Fibroblast of lung (primary cell): ENCODE measurements around the gene HPSE2. TPM values are rescaled to one million over a fixed set of nuclear protein-coding genes. Genes with fewer than 3 reads are reported as not detected.

ENCODE experiments used
- DNase-seq, 2 donors: peaks; one replicate each; pipeline versions ENCODE4 v3.0.0 to v3.0.0-alpha.2; 2010; ENCODE audit warnings: low read depth in 2 of 2
- H2AFZ ChIP-seq: 2 replicates; pipeline ENCODE4 v1.5.1; 2012; ENCODE audit warnings: low read length, control low read depth, inconsistent platforms
- H3K27ac ChIP-seq: 2 replicates; pipeline ENCODE4 v1.5.1; 2011; ENCODE audit warnings: low read length, control low read depth; ENCODE audit not compliant: insufficient read depth
- H3K27me3 ChIP-seq: 2 replicates; pipeline ENCODE4 v1.5.1; 2011; ENCODE audit warnings: mild to moderate bottlenecking, low read length; ENCODE audit not compliant: control insufficient read depth, insufficient read depth
- H3K36me3 ChIP-seq: 2 replicates; pipeline ENCODE4 v1.5.1; 2011; ENCODE audit warnings: low read length; ENCODE audit not compliant: control insufficient read depth, insufficient read depth
- H3K4me1 ChIP-seq: 2 replicates; pipeline ENCODE4 v1.5.1; 2011; ENCODE audit warnings: low read length; ENCODE audit not compliant: control insufficient read depth, insufficient read depth; ENCODE audit errors: extremely low read depth
- H3K4me2 ChIP-seq: 2 replicates; pipeline ENCODE4 v1.5.1; 2011; ENCODE audit warnings: low read length, control low read depth; ENCODE audit not compliant: insufficient read depth; ENCODE audit errors: extremely low read depth
- H3K4me3 ChIP-seq, 4 experiments: fragments of 200-600 bp in 1 of 4; sonication (generic) in 1 of 4; replicated peaks in 1 of 4; 2 replicates each; pipeline ENCODE4 v1.5.1; 2011 to 2016; ENCODE audit warnings: low read length in 4 of 4, low read depth in 3 of 4, mild to moderate bottlenecking in 3 of 4, control low read depth in 2 of 4, inconsistent platforms in 1 of 4, mixed read lengths in 1 of 4; ENCODE audit not compliant: insufficient read depth in 1 of 4; ENCODE audit errors: control extremely low read depth in 1 of 4
- H3K79me2 ChIP-seq: 2 replicates; pipeline ENCODE4 v1.5.1; 2012; ENCODE audit warnings: mild to moderate bottlenecking, low read length, inconsistent platforms; ENCODE audit not compliant: control insufficient read depth, insufficient read depth
- H3K9ac ChIP-seq: 2 replicates; pipeline ENCODE4 v1.5.1; 2011; ENCODE audit warnings: mild to moderate bottlenecking, low read length, control low read depth; ENCODE audit not compliant: insufficient read depth
- H3K9me3 ChIP-seq: 2 replicates; pipeline ENCODE4 v1.5.1; 2012; ENCODE audit warnings: low read depth, low read length; ENCODE audit not compliant: control insufficient read depth, insufficient read depth
- H4K20me1 ChIP-seq: 2 replicates; pipeline ENCODE4 v1.5.1; 2011; ENCODE audit warnings: low read length; ENCODE audit not compliant: control insufficient read depth, insufficient read depth; ENCODE audit errors: extremely low read depth
- EZH2 ChIP-seq: IDR thresholded peaks from 2 replicates; pipeline ENCODE4 v1.5.1; 2012; ENCODE audit warnings: low read length, control low read depth, mild to moderate bottlenecking; ENCODE audit errors: missing control alignments
- polyA plus RNA-seq, 2 donors: library from polyadenylated mRNA; depleted of rRNA in 1 of 2; stranded (reverse) in 1 of 2; unstranded in 1 of 2; fragments of >200 nt; gene quantifications; 2 replicates each; pipeline ENCODE4 v1.2.1, GENCODE V29; 2011 to 2012; ENCODE audit warnings: missing spikeins in 1 of 2
- total RNA-seq: library from RNA; depleted of rRNA; stranded (reverse); fragments of >200 nt; gene quantifications from 2 replicates; pipeline ENCODE4 v1.2.1, GENCODE V29; 2014
- TF ChIP-seq, protein P1 (sequence below), 2 donors: IDR thresholded peaks in 1 of 2; conservative IDR thresholded peaks in 1 of 2; 1 replicate in 1 of 2; 2 replicates in 1 of 2; pipeline ENCODE4 v1.5.1; 2011 to 2012; ENCODE audit warnings: low read length in 2 of 2, control low read depth in 1 of 2, inconsistent platforms in 1 of 2, low read depth in 1 of 2, mild to moderate bottlenecking in 1 of 2

The HPSE2 gene
- total and polyA plus RNA-seq, 2 donors (not counting 1 experiment from before 2014, with no cell fraction given) = 0.02 to 0.17 TPM

GRCh38 chr10:98446151-98446660 lies 789.4 kb downstream of the HPSE2 start:
- Histone ChIP-seq H3K9ac (peak overlapping the region; percentile 92), H2AFZ (no peak overlapping the region), H3K27me3 (no peaks in the 10 kb centered on the region), H3K4me1 (peaks cover 8% of the 10 kb centered on the region), H3K4me3 (peak overlapping the region; percentile 61 to 78 (median 72)), H3K4me2 (peak overlapping the region; percentile 96), H4K20me1 (no peaks in the 10 kb centered on the region), H3K9me3 (no peaks in the 10 kb centered on the region), H3K27ac (peak overlapping the region; percentile 88), H3K79me2 (peaks cover 18% of the 10 kb centered on the region), H3K36me3 (peaks cover 16% of the 10 kb centered on the region)
- TF ChIP-seq, protein P1, sequence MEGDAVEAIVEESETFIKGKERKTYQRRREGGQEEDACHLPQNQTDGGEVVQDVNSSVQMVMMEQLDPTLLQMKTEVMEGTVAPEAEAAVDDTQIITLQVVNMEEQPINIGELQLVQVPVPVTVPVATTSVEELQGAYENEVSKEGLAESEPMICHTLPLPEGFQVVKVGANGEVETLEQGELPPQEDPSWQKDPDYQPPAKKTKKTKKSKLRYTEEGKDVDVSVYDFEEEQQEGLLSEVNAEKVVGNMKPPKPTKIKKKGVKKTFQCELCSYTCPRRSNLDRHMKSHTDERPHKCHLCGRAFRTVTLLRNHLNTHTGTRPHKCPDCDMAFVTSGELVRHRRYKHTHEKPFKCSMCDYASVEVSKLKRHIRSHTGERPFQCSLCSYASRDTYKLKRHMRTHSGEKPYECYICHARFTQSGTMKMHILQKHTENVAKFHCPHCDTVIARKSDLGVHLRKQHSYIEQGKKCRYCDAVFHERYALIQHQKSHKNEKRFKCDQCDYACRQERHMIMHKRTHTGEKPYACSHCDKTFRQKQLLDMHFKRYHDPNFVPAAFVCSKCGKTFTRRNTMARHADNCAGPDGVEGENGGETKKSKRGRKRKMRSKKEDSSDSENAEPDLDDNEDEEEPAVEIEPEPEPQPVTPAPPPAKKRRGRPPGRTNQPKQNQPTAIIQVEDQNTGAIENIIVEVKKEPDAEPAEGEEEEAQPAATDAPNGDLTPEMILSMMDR (conservative IDR thresholded peaks at IDR 0.05 in 1 of 2, IDR thresholded peaks at IDR 0.05 in 1 of 2; ENCODE audit: low read depth in 1 of 2, low read length in 2 of 2) = no peak
- TF ChIP-seq EZH2 = no peak
- peak; percentile 19 to 33 for DNase-seq

DNA sequence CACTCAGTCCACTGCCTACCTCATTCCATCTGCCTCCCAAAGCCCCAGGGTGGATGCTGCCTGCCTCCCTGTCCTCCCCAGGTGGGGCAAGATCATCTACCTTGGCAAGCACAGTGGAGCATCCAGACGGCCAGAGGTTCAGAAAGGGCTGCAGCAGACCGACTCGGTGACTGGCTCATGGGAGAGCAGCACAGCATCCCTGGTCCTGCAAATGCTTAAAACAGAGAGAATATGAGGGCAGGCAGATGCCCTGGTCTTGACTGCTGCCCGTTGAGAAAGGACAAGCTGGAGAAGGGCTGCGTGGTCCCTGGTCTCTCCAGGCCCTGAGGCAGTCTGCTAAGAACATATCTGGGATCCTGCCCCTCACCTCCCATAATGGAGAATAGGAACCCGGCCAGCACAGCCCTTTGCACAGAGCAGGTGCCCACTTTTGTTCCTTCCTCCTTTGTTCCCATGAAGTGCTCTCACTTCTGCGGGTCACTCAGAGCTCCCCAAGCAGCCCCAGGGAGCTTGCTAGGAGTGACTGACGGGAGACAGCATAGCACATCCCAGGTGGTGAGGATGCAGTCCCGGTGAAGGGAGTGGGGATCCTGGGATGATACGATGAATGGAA lies 790.3 kb downstream of the HPSE2 start:
- Histone ChIP-seq H3K4me1 (peaks cover 8% of the 10 kb centered on the region), H2AFZ (no peak overlapping the region), H3K4me3 (peak overlapping the region; percentile 61 to 78 (median 72)), H3K36me3 (peaks cover 16% of the 10 kb centered on the region), H4K20me1 (no peaks in the 10 kb centered on the region), H3K27ac (no peak overlapping the region), H3K4me2 (peak overlapping the region; percentile 96), H3K9me3 (no peaks in the 10 kb centered on the region), H3K9ac (peak overlapping the region; percentile 21), H3K27me3 (no peaks in the 10 kb centered on the region), H3K79me2 (peaks cover 18% of the 10 kb centered on the region)
- no peak for DNase-seq
- TF ChIP-seq, protein P1 (conservative IDR thresholded peaks at IDR 0.05 in 1 of 2, IDR thresholded peaks at IDR 0.05 in 1 of 2; ENCODE audit: low read depth in 1 of 2, low read length in 2 of 2) = no peak
- TF ChIP-seq EZH2 = no peak

DNA sequence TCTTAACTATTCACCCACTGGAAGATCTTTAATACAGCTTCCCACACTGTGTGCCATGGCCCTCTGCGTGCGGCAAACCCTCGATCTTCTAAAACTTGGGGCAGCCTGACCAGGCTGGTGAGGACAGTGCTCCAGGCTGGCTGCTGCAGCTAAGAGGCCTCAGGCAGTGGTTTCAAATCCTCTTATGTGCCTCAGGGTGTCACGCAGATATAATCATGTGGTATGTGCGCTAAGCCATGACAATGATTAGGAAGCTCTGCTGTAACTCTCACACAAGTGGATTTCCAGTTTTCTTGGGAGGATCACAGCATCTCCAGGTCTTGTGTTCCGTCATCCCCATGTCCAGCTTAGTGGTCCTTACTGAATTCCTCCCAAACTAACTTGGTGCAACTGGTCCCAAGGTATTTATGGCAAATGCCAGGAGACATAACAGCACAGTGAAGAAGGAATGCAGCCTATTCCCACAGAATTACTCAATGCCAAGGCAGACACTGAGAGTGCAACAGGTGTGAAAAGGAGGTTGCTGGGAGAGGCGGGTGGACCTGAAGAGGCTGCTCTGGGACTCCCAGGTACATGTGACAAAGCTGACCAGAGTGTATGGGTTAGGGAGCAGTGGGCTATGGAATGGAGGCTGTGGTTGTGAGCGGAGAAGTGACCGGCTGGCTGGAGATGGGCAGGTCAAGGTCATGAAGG lies 791.2 kb downstream of the HPSE2 start:
- no peak for DNase-seq
- peaks cover 18% of the 10 kb centered on the region for H3K79me2 ChIP-seq
- TF ChIP-seq, protein P1 (conservative IDR thresholded peaks at IDR 0.05 in 1 of 2, IDR thresholded peaks at IDR 0.05 in 1 of 2; ENCODE audit: low read depth in 1 of 2, low read length in 2 of 2) = no peak
- TF ChIP-seq EZH2 = no peak
- H3K27ac ChIP-seq = no peak overlapping the region
- H3K27me3 ChIP-seq = no peaks in the 10 kb centered on the region
- peaks cover 8% of the 10 kb centered on the region for H3K4me1 ChIP-seq
- no peak overlapping the region for H3K4me3 ChIP-seq
- peaks cover 16% of the 10 kb centered on the region for H3K36me3 ChIP-seq
- no peak overlapping the region for H3K4me2 ChIP-seq
- H3K9ac ChIP-seq = no peak overlapping the region
- no peaks in the 10 kb centered on the region for H4K20me1 ChIP-seq
- no peaks in the 10 kb centered on the region for H3K9me3 ChIP-seq
- H2AFZ ChIP-seq = no peak overlapping the region
